Kidney (tissue), 14 donors: ENCODE data around the gene DNAJA3. TPM values are rescaled to one million over a fixed set of nuclear protein-coding genes. Genes with fewer than 3 reads are reported as not detected.

Experiments used
- DNase-seq, 5 donors: peaks; one replicate each; pipeline ENCODE4 v3.0.0-alpha.2; 2013 to 2020
- FAIRE-seq: peaks from 2 replicates; lab custom pipeline; 2012; peaks lifted over from hg19 to GRCh38; lab: Jason Lieb, UNC
- H3K27ac ChIP-seq, 2 donors: one replicate each; pipeline ENCODE4 v1.7.0; 2013; ENCODE audit warnings: low read depth in 2 of 2, low read length in 2 of 2, inconsistent platforms in 1 of 2
- H3K27me3 ChIP-seq: one replicate; pipeline ENCODE4 v1.7.1; 2013; ENCODE audit warnings: low read length, inconsistent platforms; ENCODE audit not compliant: control insufficient read depth, insufficient read depth
- H3K36me3 ChIP-seq, 3 donors: one replicate each; pipeline versions ENCODE4 v1.7.0 to v1.7.1; 2013; ENCODE audit warnings: low read length in 3 of 3, control low read depth in 1 of 3, inconsistent platforms in 1 of 3; ENCODE audit not compliant: insufficient read depth in 3 of 3, control insufficient read depth in 2 of 3
- H3K4me1 ChIP-seq, 3 donors: one replicate each; pipeline versions ENCODE4 v1.7.0 to v1.7.1; 2013; ENCODE audit warnings: low read length in 3 of 3, inconsistent platforms in 1 of 3, low read depth in 1 of 3; ENCODE audit not compliant: control insufficient read depth in 2 of 3, insufficient read depth in 2 of 3
- H3K4me3 ChIP-seq, 3 donors: one replicate each; pipeline versions ENCODE4 v1.7.0 to v1.8.1; 2013; ENCODE audit warnings: low read length in 3 of 3, control low read depth in 1 of 3, inconsistent platforms in 1 of 3
- H3K9ac ChIP-seq, 3 donors: one replicate each; pipeline versions ENCODE4 v1.7.0 to v1.7.1; 2013; ENCODE audit warnings: low read length in 3 of 3, control low read depth in 1 of 3, inconsistent platforms in 1 of 3
- H3K9me3 ChIP-seq, 3 donors: one replicate each; pipeline versions ENCODE4 v1.7.0 to v1.7.1; 2013; ENCODE audit warnings: low read length in 3 of 3, control low read depth in 1 of 3, inconsistent platforms in 1 of 3; ENCODE audit not compliant: control insufficient read depth in 2 of 3, insufficient read depth in 1 of 3
- CTCF ChIP-seq: IDR thresholded peaks from 3 replicates; pipeline ENCODE4 v1.5.1; 2012; ENCODE audit warnings: mild to moderate bottlenecking, moderate library complexity, borderline replicate concordance; ENCODE audit not compliant: insufficient read depth; ENCODE audit errors: extremely low read depth
- intact Hi-C: fragments of 100-400 bp; cut with DNase I; formaldehyde crosslinking; loops from one replicate; pipeline ENCODE4 v1.11.1; 2022
- polyA plus RNA-seq: library from polyadenylated mRNA; stranded (reverse); fragments of 350-450 nt; fragmentation: Illumina TruSeq; extraction: RNeasy Lipid Tissue Mini Kit (QIAGEN cat#74804); gene quantifications from one replicate; pipeline ENCODE4 v1.2.3, GENCODE V29; 2014; ENCODE audit warnings: low read depth, low replicate concordance; ENCODE audit not compliant: insufficient read depth
- total RNA-seq: library from RNA; stranded (reverse); fragmentation: NEBNext Ultra II Directional; extraction: Animal tissue kit (Norgen Biotek cat#: 25700); gene quantifications from one replicate; pipeline ENCODE4 v1.2.1, GENCODE V29; 2021
- donor health status: control.
- donor health status: control.
- donor health status: control.
- donor health status: control.
- donor health status: control.
- donor health status: DM: yes; HTN: yes; CAD: no.
- donor health status: Normal renal cell carcinoma (clear cell type).

Gene DNAJA3
- total and polyA plus RNA-seq, 2 donors from 2014 or later = 41.1 to 49.4 TPM

GRCh38 chr16:4386451-4386805 is 39.2 kb upstream of the DNAJA3 start:
- no peaks in the 10 kb centered on the region for H3K27me3 ChIP-seq
- no peak for FAIRE-seq
- H3K36me3 ChIP-seq = peaks cover 0 to 4% (median 2%) of the 10 kb centered on the region in 3 donors
- no peak for TF ChIP-seq CTCF
- peak in 2 of 5 donors; percentile 56 to 81 for DNase-seq
- peaks cover 0 to 36% (median 0%) of the 10 kb centered on the region in 3 donors for H3K4me1 ChIP-seq
- H3K4me3 ChIP-seq = no peak overlapping the region
- intact Hi-C loops = no loop called here
- H3K27ac ChIP-seq = peak overlapping the region; percentile 23 to 57
- no peaks in the 10 kb centered on the region for H3K9me3 ChIP-seq
- H3K9ac ChIP-seq = peak overlapping the region in 1 of 3 donors; percentile 0

GRCh38 chr16:4386951-4387565 is 38.6 kb upstream of the DNAJA3 start:
- H3K27me3 ChIP-seq = no peaks in the 10 kb centered on the region
- DNase-seq = peak in 2 of 5 donors; percentile 45 to 74
- H3K4me3 ChIP-seq = no peak overlapping the region
- no peak for TF ChIP-seq CTCF
- H3K27ac ChIP-seq = peak overlapping the region; percentile 51 to 75
- H3K4me1 ChIP-seq = peaks cover 0 to 33% (median 0%) of the 10 kb centered on the region in 3 donors
- no peak for FAIRE-seq
- intact Hi-C loops = no loop called here
- H3K36me3 ChIP-seq = peaks cover 0 to 4% (median 2%) of the 10 kb centered on the region in 3 donors
- no peaks in the 10 kb centered on the region for H3K9me3 ChIP-seq
- peak overlapping the region in 1 of 3 donors; percentile 0 for H3K9ac ChIP-seq

- H3K9me3 ChIP-seq = no peaks in the 10 kb centered on the region
- H3K27me3 ChIP-seq = no peaks in the 10 kb centered on the region
- no peak overlapping the region for H3K4me3 ChIP-seq
- FAIRE-seq (no peak), DNase-seq (peak in 2 of 5 donors; percentile 62 to 78)
- H3K36me3 ChIP-seq = peaks cover 0 to 4% (median 2%) of the 10 kb centered on the region in 3 donors
- TF ChIP-seq CTCF = no peak
- H3K4me1 ChIP-seq = peaks cover 0 to 32% (median 0%) of the 10 kb centered on the region in 3 donors
- intact Hi-C loops = no loop called here
- peak overlapping the region; percentile 51 to 75 for H3K27ac ChIP-seq
- H3K9ac ChIP-seq = no peak overlapping the region
Measured at GRCh38 chr16:4387781-4388180, 37.9 kb upstream of the DNAJA3 start.
